ENCODE measurements around the gene MUSK.

GRCh38 chr9:110842986-110843385 is 174.4 kb downstream of the MUSK start:
- TF ChIP-seq TP53 (CRISPR knock-in tag; IDR thresholded peaks at IDR 0.05) (no peak), PBX3 (IDR thresholded peaks at IDR 0.05) (no peak), SREBF2 (IDR thresholded peaks at IDR 0.05) (no peak), CTCF (IDR thresholded peaks at IDR 0.05) (no peak), MAFK (IDR thresholded peaks at IDR 0.05; ENCODE audit: partially characterized antibody) (no peak), POLR2A (IDR thresholded peaks at IDR 0.05; ENCODE audit: low read length) (no peak), MAX (IDR thresholded peaks at IDR 0.05) (no peak), E2F6 (IDR thresholded peaks at IDR 0.05; ENCODE audit: borderline replicate concordance, low read depth) (no peak), RAD21 (conservative IDR thresholded peaks at IDR 0.05 in 1 of 2, IDR thresholded peaks at IDR 0.05 in 1 of 2) (no peak), MYC (IDR thresholded peaks at IDR 0.05; ENCODE audit: borderline replicate concordance, low read length) (no peak)
